GM19193 (cell line): ENCODE results near the gene IGF1R.

Source experiments
- POLR2A ChIP-seq: IDR thresholded peaks from 4 replicates; pipeline ENCODE4 v1.6.1; 2011; ENCODE audit not compliant: insufficient read depth, insufficient read length; ENCODE audit errors: extremely low read depth

The IGF1R gene

GRCh38 chr15:98800437-98801233, 152.3 kb downstream of the IGF1R start:
- TF ChIP-seq POLR2A: no peak

DNA sequence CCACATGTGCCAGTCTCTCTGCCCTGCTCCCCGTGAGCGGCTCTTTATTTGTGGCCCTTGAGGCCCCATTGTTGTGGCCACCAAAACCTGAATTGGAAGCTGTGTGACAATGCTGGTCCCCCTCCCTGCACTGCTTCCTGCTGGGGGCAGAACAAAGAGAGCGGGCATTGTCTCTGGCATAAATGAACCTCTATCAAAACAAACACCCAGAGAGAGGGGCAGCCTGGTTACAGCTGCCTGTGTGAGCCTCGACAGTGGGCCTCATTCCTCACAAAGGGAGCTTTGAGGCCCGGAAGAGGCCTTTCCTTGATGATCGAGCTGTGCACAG, 152.9 kb downstream of the IGF1R start:
- no peak for TF ChIP-seq POLR2A

GRCh38 chr15:98802187-98802586, 153.8 kb downstream of the IGF1R start:
- TF ChIP-seq POLR2A: no peak

GRCh38 chr15:98803228-98804056, 155.1 kb downstream of the IGF1R start:
- no peak for TF ChIP-seq POLR2A

DNA sequence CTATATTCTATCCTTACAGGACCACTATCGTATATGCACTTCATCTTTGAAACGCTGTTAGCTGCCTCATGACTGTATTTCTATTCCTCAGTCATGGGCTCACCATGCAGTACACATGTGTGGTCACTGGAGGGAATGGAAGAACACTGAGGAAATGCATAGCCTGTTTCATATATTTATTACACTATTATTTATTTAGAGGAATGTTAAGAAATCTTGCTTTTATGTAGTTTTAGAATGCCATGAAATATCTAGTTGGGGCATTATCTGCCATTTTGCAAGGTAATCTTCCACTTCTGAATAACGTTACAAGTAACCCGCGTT, 155.7 kb downstream of the IGF1R start:
- TF ChIP-seq POLR2A: no peak

DNA sequence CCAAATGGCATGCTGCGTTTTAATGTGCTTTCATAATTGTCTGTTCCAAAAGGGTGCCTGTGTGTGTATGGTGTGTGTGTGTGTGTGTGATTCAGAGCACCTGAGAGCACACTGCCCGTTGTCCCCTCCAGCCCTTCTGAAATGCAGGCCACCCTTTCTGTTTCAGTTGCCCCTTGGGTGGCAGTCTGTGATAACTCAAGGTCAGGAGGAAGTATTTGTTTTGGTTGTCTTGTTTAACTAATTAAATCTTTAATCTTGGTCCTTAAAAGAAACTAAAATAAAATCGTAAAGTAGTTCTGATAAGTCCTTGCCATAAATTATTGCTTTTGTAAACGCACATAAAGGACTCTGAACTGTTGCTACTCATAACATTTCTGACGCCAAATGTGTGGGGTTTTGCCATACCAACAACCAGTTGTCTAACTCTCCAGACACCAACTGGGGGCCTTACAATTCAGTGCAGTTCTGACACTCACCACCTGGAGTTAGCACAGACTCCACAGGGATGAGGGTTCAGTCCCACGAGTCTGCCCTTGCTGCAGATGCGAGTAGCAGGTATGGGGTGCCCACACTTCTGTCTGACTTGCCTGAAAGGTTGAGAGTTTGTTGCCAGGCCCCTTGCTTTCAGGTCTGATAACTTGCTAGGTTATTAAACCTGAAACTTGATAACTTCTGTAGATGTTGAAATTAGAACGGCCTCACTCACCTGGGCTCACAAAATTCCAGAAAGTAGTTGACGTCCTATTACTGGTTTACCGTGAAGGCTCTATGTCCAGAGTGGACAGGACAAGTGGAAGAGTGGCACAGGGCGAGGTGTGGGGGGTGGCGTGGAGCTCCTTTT, 157.3 kb downstream of the IGF1R start:
- TF ChIP-seq POLR2A: no peak

DNA sequence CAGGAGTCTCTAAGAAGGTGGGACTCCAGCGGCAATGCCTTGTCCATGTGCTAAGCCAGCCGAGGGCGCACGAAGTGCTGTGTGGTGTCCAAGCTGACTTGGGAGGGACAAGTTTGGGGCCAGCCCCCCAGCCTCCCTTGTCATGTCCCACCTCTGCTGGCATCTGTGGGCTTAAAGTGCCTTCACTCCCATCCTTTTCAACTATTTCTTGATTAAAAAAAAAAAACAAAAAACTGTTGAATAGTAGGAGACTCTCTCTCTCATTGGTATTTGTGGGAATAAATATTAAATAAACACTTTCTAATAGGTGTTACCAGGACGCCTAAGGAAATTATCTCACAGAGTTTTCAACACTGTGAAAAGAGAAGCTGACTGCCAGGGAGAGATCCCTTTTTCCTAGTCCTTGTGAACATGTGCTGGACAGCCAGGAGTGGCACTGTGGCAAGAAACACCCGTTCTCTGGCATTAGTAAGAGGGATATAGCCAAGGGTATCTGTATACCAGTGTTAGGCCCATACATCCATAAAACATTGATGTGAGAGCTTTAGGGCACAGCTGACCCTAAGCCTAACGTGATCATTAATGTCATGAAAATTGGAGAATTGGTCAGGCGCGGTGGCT, 158.0 kb downstream of the IGF1R start:
- TF ChIP-seq POLR2A: no peak

DNA sequence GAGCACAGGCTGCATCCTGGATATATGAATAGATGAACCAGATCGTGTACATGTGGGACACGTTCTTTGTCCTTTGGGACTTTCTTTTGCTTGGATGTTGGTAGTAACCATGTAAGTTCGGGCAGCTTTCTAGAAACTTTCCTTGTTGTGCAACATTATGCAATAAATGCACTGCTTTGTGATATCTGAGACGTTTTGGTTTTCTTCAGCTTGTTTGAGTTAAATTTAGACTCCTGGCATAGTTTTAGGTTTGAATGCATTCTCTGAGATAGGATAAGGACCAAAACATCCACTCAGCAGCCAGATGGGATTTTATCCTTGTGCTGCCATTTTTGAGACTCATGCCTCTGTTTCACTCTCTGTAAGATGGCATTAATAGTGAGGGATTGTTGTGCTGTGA, 158.9 kb downstream of the IGF1R start:
- TF ChIP-seq POLR2A: no peak

DNA sequence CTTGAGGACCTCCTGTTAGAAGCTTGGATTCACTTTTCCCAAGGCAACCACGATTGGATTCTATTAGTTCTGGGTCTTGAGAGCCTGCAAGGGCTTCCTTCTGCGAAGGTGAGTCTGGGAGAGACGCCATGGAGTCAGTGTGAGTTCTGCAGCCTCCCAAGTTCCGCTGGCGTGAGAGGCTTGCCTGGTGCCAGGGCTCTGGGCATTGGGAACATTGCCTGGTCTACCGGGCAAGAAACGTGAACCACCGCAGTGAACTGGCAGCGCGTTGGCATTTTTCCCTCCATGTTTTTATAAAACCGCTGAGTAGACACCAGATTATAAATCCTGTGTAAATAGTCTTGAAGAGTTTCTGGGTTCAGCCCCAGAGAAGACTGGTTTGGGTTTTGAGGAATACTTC, 160.9 kb downstream of the IGF1R start:
- no peak for TF ChIP-seq POLR2A

DNA sequence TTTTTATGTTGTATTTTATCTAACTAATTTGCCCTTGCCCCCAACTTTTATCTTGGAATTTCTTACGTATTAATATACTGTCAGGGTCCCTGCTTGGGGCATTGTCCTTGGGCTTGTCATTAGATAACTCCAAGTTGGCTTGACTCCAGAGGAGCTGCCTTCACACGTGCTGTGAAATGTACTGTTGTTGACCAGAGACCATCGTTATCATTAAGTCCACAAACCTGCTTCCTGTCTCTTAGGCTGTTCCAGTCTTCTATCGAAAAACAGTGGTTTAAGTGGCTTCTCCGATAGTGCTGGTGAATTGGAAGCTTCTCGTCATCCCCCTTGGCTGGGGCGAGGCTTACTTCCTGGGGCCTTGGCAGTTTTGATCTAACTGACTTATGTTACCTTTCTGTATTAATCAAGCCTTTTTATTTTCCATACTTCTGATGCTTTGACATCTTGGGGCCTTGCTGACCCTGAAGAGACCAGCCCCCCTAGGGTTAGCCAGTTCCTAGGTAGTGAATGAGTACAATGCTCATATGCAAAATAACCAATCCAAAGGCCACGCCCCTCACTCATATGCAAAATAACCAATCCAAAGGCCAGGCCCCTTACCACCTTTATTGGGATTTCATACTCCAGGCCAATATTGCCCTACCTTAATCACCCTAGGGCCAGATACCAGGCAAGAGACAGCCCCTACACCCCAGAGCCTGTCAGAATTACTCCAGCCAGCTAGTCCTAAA, 164.5 kb downstream of the IGF1R start:
- TF ChIP-seq POLR2A: no peak

- TF ChIP-seq POLR2A: no peak
Observed at GRCh38 chr15:98813951-98814350, 165.6 kb downstream of the IGF1R start.

- TF ChIP-seq POLR2A: no peak
Observed at GRCh38 chr15:98815207-98815606, 166.9 kb downstream of the IGF1R start.

GRCh38 chr15:98817745-98818144, 169.4 kb downstream of the IGF1R start:
- TF ChIP-seq POLR2A: no peak

DNA sequence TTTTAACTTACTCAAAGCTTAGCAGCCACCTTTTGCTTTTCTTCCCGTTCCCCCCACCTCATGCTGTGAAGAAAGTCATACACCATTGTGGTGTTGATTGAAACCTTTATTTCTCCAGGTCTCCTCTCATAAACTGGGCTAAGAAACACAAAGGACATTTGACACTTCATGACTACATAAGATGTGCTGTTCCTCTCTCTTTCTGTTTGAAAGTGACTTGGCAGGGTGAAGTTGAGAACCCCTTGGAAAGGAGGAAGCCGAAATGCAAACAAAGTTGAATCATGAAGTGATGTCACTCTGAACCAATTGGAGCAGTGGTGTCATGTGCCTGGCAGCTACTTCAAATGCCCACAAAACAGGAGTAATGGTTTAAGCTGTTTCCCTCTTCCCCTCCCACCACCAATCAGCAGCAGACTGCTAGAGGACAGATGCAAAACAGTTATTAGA, 174.7 kb downstream of the IGF1R start:
- no peak for TF ChIP-seq POLR2A
